ENCODE results near the gene NOB1. TPM values are rescaled to one million over a fixed set of nuclear protein-coding genes. Genes with fewer than 3 reads are reported as not detected.
"Not testable (repeated sequence)": the region's sequence is repeated elsewhere in the genome, so short reads cannot be mapped to it uniquely, and the experiment has no call there.

NOB1 gene
- 23.3 and 27.4 TPM in 2 replicates for total RNA-seq (2014; rRNA removed; shearing (Covaris generic))

- Histone ChIP-seq H3K9me3 (replicated peaks) (no peaks in the 10 kb centered on the region), H3K4me3 (peak within 1 kb of the TSS; percentile 86), H3K27me3 (no peaks in the 10 kb centered on the region), H3K36me3 (peaks cover 4% of the 10 kb centered on the region), H3K4me1 (no peaks in the 10 kb centered on the region), H3K27ac (peak within 1 kb of the TSS; percentile 63)
- peak; percentile 91 to 93 for DNase-seq
Measured at GRCh38 chr16:69754469-69755310, at the start of gene NOB1. TSS of gene NOB1 (minus strand) at chr16:69754926. CDS start at chr16:69754910, 16 bp downstream.

DNA sequence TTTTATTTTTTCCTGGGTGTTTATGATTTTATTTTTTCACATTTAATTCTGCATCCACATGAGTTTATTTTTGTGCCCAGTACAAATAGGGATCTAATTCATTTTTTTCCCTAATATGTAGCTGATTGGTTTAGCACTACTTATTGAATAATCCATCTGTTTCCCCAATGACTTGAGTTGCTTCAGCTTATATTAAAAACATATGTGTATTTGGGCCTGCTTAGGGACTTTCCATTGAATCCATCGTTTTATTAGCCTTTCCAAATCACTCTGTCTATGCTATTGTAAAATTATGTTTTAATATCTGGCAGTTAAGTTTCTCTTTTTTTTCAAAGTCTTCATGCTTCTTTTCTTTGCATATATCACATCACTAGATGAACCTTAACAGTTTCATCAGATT lies 49.6 kb upstream of the NOB1 start:
- no peak overlapping the region for H3K4me3 ChIP-seq
- H3K9me3 ChIP-seq (replicated peaks), result no peaks in the 10 kb centered on the region
- no peaks in the 10 kb centered on the region for H3K36me3 ChIP-seq
- no peak overlapping the region for H3K27ac ChIP-seq
- no peaks in the 10 kb centered on the region for H3K27me3 ChIP-seq
- H3K4me1 ChIP-seq, result no peaks in the 10 kb centered on the region
- no peak for DNase-seq

GRCh38 chr16:69799611-69800031 lies 44.9 kb upstream of the NOB1 start:
- Histone ChIP-seq H3K27ac (no peak overlapping the region), H3K4me3 (no peak overlapping the region), H3K4me1 (no peaks in the 10 kb centered on the region), H3K9me3 (replicated peaks) (no peaks in the 10 kb centered on the region), H3K36me3 (no peaks in the 10 kb centered on the region), H3K27me3 (no peaks in the 10 kb centered on the region)
- DNase-seq, result no peak

- DNase-seq, result no peak
- Histone ChIP-seq H3K9me3 (replicated peaks) (no peaks in the 10 kb centered on the region), H3K36me3 (no peaks in the 10 kb centered on the region), H3K27me3 (no peaks in the 10 kb centered on the region), H3K27ac (no peak overlapping the region), H3K4me1 (no peaks in the 10 kb centered on the region), H3K4me3 (no peak overlapping the region)
Measured at GRCh38 chr16:69798466-69798865, 43.7 kb upstream of the NOB1 start.

DNA sequence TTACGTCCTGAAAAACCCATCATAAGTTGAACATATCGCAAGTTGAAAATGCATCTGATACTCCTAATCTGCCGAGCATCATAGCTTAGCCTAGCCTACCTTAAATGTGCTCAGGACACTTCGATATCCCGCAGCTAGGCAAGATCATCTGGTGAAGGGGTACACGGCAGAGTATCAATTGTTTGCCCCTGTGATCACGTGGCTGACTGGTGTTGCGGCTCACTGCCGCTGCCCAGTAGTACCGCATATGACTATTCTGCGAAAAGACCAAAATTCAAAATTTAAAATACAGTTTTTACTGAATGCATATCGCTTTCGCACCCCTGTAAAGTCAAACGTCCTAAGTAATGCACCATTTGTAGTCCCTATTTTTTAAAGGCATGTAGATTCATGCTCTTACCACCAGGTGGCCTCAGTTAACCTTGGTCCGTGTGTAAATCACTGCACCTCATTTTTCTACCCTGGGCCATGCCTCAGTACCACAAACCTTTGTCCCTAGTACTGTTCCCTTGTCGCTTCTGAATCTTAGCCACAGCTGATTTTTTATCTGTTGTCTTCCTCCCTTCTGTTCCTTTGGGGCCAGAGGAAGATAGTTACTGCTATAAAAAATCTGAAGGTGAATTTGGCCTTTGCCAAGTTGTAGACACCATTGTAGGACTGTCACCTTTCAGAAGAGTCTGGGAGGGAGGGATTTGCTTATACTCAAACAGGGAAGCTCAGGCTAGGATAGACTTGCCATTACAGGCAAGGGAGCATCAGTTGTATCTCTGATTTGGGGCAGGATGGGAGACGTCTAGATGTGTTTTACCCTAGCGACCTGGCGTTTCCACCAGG lies 41.8 kb upstream of the NOB1 start:
- H3K27ac ChIP-seq, result no peak overlapping the region
- DNase-seq, result peak; percentile 18 to 67
- no peaks in the 10 kb centered on the region for H3K4me1 ChIP-seq
- no peaks in the 10 kb centered on the region for H3K36me3 ChIP-seq
- H3K27me3 ChIP-seq, result no peaks in the 10 kb centered on the region
- H3K4me3 ChIP-seq, result no peak overlapping the region
- H3K9me3 ChIP-seq (replicated peaks), result no peaks in the 10 kb centered on the region

DNA sequence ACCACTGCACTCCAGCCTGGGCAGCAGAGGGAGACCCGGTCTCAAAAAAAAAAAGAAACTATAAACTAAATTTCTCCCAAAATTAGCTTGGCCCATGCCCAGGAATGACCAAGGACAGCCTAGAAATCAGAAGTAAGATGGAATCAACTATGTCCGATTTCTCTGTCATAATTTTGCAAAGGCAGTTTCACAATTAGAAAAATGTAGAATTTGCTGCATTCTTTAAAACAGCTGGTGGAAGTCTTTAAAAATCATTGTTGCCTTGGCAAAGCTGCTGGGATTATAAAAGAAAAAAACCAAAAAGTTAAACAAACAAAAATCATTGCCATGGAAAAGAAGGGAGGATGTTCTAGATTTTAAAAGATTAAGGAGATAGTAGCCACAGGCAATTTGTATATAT lies 39.8 kb upstream of the NOB1 start:
- Histone ChIP-seq H3K9me3 (replicated peaks) (no peaks in the 10 kb centered on the region), H3K36me3 (no peaks in the 10 kb centered on the region), H3K4me3 (no peak overlapping the region), H3K4me1 (no peaks in the 10 kb centered on the region), H3K27ac (no peak overlapping the region), H3K27me3 (no peaks in the 10 kb centered on the region)
- no peak for DNase-seq

- Histone ChIP-seq H3K36me3 (no peaks in the 10 kb centered on the region), H3K4me1 (no peaks in the 10 kb centered on the region), H3K27me3 (no peaks in the 10 kb centered on the region), H3K9me3 (replicated peaks) (no peaks in the 10 kb centered on the region), H3K4me3 (no peak overlapping the region), H3K27ac (no peak overlapping the region)
- no peak for DNase-seq
Measured at GRCh38 chr16:69793526-69793925, 38.8 kb upstream of the NOB1 start.

- not testable (repeated sequence) for H3K36me3 ChIP-seq; H3K4me3 ChIP-seq; DNase-seq; H3K4me1 ChIP-seq; H3K9me3 ChIP-seq (replicated peaks); H3K27me3 ChIP-seq; H3K27ac ChIP-seq
Measured at GRCh38 chr16:69791391-69791847, 36.7 kb upstream of the NOB1 start.

DNA sequence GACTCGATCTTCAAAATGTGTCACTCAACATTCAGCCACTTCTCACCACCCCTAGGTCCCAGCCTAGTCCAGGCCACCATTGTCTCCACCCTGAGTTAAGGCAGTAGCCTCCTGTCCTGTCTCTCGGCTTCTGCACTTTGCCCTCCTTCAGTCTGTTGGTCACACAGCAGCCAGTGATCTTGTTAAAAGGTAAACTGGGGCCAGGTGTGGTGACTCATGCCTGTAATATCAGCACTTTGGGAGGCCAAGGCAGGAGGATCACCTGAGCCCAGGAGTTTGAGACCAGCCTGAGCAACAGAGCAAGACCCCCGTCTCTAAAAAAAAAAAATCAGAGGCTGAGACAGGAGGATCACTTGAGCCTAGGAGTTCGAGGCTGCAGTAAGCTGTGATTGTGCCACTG lies 33.2 kb upstream of the NOB1 start:
- Histone ChIP-seq H3K27ac (no peak overlapping the region), H3K9me3 (replicated peaks) (no peaks in the 10 kb centered on the region), H3K36me3 (no peaks in the 10 kb centered on the region), H3K27me3 (no peaks in the 10 kb centered on the region), H3K4me3 (no peak overlapping the region), H3K4me1 (no peaks in the 10 kb centered on the region)
- DNase-seq, result no peak

DNA sequence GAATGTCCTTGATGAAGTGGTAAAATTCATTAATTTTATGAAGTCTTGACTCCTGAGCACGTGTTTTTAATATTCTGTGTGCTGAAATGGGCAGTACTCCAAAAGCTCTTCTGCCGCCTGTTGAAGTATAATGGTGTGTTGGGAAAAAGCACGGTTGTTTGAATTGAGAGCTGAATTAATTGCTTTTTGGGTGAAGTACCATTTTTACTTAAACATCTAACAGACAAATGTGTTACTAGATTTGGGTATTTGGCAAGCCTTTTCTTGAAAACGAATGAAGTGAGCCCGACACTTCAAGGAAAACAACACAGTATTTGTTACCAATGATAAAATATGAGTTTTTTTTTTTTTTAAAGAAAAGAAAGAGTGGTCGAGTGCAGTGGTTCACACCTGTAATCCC lies 29.9 kb upstream of the NOB1 start:
- H3K36me3 ChIP-seq, result no peaks in the 10 kb centered on the region
- H3K27ac ChIP-seq, result no peak overlapping the region
- H3K4me1 ChIP-seq, result no peaks in the 10 kb centered on the region

GRCh38 chr16:69781118-69781517 lies 26.4 kb upstream of the NOB1 start:
- 0 out of 2 replicates have a peak, but pooled peaks cover under 1% of the 10 kb centered on the region for H3K9me3 ChIP-seq (replicated peaks)
- DNase-seq, result no peak
- no peak overlapping the region for H3K27ac ChIP-seq
- no peaks in the 10 kb centered on the region for H3K4me1 ChIP-seq
- H3K36me3 ChIP-seq, result no peaks in the 10 kb centered on the region
- no peaks in the 10 kb centered on the region for H3K27me3 ChIP-seq
- H3K4me3 ChIP-seq, result no peak overlapping the region

More for the DNA sequence above, 29.9 kb upstream of the NOB1 start:
- DNase-seq, result no peak
- Histone ChIP-seq H3K4me3 (no peak overlapping the region), H3K27me3 (no peaks in the 10 kb centered on the region), H3K9me3 (replicated peaks) (no peaks in the 10 kb centered on the region)

DNA sequence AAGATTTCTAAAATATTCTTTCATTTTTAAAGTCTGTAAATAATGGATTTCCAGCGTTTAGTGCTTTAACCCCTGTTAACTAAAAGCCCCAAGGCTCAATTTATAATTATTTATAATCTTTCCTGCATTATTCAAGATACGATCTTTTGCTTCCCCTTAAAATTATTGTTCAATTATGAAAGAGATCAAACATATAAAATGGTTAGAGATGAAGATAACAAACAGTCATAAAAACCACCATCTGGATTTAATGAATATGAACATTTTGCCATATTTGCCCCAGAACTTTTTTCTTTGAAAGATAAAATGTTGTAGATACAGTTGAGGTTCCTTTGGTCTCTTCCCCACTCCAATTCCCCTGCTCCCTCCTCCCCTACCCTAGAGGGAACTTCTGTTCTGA lies 25.0 kb upstream of the NOB1 start:
- no peak for DNase-seq
- Histone ChIP-seq H3K27ac (no peak overlapping the region), H3K27me3 (no peaks in the 10 kb centered on the region)

DNA sequence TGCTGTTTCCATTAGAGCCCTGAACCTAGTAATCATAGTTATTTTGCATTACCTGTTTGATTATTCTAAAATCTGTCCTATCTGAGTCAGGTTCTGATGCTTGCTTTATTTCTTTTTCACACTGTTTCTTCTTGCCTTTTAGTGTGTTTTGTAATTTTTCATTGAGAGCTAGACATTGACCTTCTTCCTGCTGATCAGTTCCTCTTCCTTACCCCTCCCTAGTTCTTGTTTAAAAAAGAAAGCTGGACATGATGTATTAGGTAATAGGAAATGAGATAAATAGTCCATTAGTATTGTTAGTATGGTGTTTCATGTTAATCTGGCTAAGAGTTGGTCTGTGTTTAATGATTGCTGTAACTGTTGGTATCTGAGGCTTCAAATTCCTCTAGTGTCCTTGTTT lies 20.8 kb upstream of the NOB1 start:
- no peaks in the 10 kb centered on the region for H3K36me3 ChIP-seq
- H3K27me3 ChIP-seq, result no peaks in the 10 kb centered on the region
- DNase-seq, result no peak
- H3K4me3 ChIP-seq, result no peak overlapping the region
- no peak overlapping the region for H3K27ac ChIP-seq
- H3K9me3 ChIP-seq (replicated peaks), result 0 out of 2 replicates have a peak, but pooled peaks cover 3% of the 10 kb centered on the region
- H3K4me1 ChIP-seq, result peaks cover 10% of the 10 kb centered on the region

More for the DNA sequence above, 25.0 kb upstream of the NOB1 start:
- no peaks in the 10 kb centered on the region for H3K4me1 ChIP-seq
- no peak overlapping the region for H3K4me3 ChIP-seq
- H3K36me3 ChIP-seq, result no peaks in the 10 kb centered on the region
- H3K9me3 ChIP-seq (replicated peaks), result 0 out of 2 replicates have a peak, but pooled peaks cover 3% of the 10 kb centered on the region

DNA sequence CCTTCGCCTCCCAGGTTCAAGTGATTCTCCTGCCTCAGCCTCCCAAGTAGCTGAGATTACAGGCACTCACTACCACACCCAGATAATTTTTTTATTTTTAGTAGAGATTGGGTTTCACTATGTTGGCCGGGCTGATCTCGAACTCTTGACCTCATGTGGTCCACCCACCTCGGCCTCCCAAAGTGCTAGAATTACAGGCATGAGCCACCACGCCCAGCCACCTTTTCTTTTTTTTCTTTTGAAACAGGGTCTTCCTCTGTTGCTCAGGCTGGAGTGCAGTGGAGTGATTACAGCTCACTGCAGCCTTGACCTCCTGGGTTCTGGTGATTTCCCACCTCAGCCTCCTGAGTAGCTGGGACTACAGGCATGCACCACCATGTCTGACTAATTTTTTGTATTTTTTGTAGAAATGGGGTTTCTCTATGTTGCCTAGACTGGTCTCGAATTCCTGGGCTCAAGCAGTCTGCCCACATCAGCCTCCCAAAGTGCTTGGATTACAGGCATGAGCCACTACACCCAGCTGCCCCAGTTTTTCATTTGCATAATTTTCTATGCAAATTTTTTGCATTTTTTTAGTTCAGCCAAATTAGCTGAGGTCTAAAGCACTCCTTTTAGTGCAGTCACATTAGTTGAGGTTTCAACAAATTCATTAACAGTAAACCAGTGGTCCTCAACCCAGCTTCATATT lies 18.7 kb upstream of the NOB1 start:
- Histone ChIP-seq H3K27ac (peak overlapping the region; percentile 36), H3K27me3 (no peaks in the 10 kb centered on the region), H3K9me3 (replicated peaks) (0 out of 2 replicates have a peak, but pooled peaks cover 3% of the 10 kb centered on the region), H3K4me1 (peaks cover 10% of the 10 kb centered on the region), H3K4me3 (no peak overlapping the region), H3K36me3 (no peaks in the 10 kb centered on the region)
- DNase-seq, result peak in 1 of 2 experiments; percentile 28

- peaks cover 10% of the 10 kb centered on the region for H3K4me1 ChIP-seq
- no peak overlapping the region for H3K4me3 ChIP-seq
- no peaks in the 10 kb centered on the region for H3K36me3 ChIP-seq
- H3K27ac ChIP-seq, result no peak overlapping the region
- H3K9me3 ChIP-seq (replicated peaks), result 0 out of 2 replicates have a peak, but pooled peaks cover 3% of the 10 kb centered on the region
- no peaks in the 10 kb centered on the region for H3K27me3 ChIP-seq
- DNase-seq, result no peak
Measured at GRCh38 chr16:69771651-69771967, 16.9 kb upstream of the NOB1 start.
